Naive B cell (primary cell): Measurements from ENCODE around the gene SLC26A6. TPM values are rescaled to one million over a fixed set of nuclear protein-coding genes. Genes with fewer than 3 reads are reported as not detected.

ENCODE experiments used
- ATAC-seq, 2 donors: fragments of 150-1000 bp; cut with Tn5 transposase; 2 replicates each; pipeline ENCODE4 v1.10.0; 2021; ENCODE audit warnings: low read depth in 2 of 2, mild to moderate bottlenecking in 2 of 2, moderate library complexity in 2 of 2
- DNase-seq: peaks from one replicate; pipeline ENCODE4 v3.0.0; 2022
- H3K27ac Mint-ChIP-seq, 6 donors: one replicate each; pipeline ENCODE4 v1.8.0; 2020 to 2022; ENCODE audit warnings: mild to moderate bottlenecking in 6 of 6, mixed read lengths in 6 of 6, moderate library complexity in 5 of 6, inconsistent platforms in 2 of 6
- H3K27me3 Mint-ChIP-seq, 3 donors: one replicate each; pipeline ENCODE4 v1.8.0; 2021 to 2022; ENCODE audit warnings: mixed read lengths in 3 of 3, mild to moderate bottlenecking in 1 of 3
- H3K36me3 Mint-ChIP-seq, 2 donors: one replicate each; pipeline ENCODE4 v1.8.0; 2020 to 2022; ENCODE audit warnings: mixed read lengths in 2 of 2, inconsistent platforms in 1 of 2, mild to moderate bottlenecking in 1 of 2
- H3K4me1 Mint-ChIP-seq, 3 donors: one replicate each; pipeline ENCODE4 v1.8.0; 2020 to 2022; ENCODE audit warnings: mixed read lengths in 3 of 3, inconsistent platforms in 1 of 3, mild to moderate bottlenecking in 1 of 3, moderate library complexity in 1 of 3
- H3K4me3 Mint-ChIP-seq, 8 donors: one replicate each; pipeline ENCODE4 v1.8.0; 2020 to 2022; ENCODE audit warnings: mild to moderate bottlenecking in 8 of 8, mixed read lengths in 8 of 8, moderate library complexity in 8 of 8, inconsistent platforms in 2 of 8
- H3K9me3 Mint-ChIP-seq, 7 donors: one replicate each; pipeline ENCODE4 v1.8.0; 2020 to 2022; ENCODE audit warnings: mixed read lengths in 7 of 7, mild to moderate bottlenecking in 5 of 7, inconsistent platforms in 2 of 7, moderate library complexity in 1 of 7
- polyA plus RNA-seq, 6 donors: library from polyadenylated mRNA; unstranded; fragments of 300-500 nt; fragmentation: Illumina TruSeq; gene quantifications; one replicate each; pipeline ENCODE4 v1.2.3, GENCODE V29; 2021; ENCODE audit warnings: low read depth in 6 of 6

The SLC26A6 gene
- polyA plus RNA-seq, 6 donors from 2014 or later = 0.25 to 1.7 (median 0.97) TPM; not detected in 1

DNA sequence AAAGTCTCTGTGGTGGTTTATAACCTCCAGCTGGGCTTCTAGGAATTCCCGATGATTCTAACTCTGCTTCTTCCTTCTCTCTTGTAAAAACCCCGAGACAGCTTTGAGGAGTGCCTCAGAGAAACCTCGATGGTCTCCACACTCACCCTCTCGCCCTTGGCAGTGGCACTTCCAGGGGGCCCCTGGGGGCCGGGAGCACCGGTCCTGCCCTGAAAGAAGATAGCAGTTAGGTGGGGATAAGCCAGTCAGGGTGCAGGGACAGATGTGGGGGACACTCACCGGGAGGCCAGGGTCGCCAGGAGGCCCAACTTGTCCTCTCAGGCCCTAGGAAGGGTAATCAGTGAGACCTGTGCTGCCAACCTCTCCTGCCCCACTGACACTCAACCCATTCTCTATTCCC is 49.9 kb downstream of the SLC26A6 start:
- no peaks in the 10 kb centered on the region for H3K9me3 Mint-ChIP-seq
- H3K27ac Mint-ChIP-seq = no peak overlapping the region
- no peak for ATAC-seq
- no peaks in the 10 kb centered on the region for H3K36me3 Mint-ChIP-seq
- H3K4me3 Mint-ChIP-seq = no peak overlapping the region
- no peaks in the 10 kb centered on the region for H3K4me1 Mint-ChIP-seq
- H3K27me3 Mint-ChIP-seq = peaks cover 8 to 44% (median 42%) of the 10 kb centered on the region in 3 donors
- no peak for DNase-seq

DNA sequence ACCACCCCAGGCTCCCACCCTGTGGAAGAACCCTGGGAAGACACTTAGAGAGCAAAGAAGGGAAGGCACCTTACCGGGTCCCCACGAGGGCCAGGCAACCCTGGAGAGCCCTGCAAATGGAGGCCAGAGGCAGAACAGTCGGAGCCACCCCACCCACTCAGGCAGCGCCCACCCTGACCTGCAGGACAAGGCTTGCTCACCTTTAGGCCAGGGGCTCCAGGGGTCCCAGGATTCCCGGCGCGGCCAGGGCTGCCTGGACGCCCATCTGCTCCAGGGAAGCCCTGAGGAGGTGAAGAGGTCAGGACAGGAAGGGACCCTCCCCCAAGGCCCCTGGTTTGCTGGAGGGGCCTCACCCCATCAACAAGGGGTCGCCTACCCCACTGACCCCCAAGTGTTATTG is 50.4 kb downstream of the SLC26A6 start:
- no peaks in the 10 kb centered on the region for H3K4me1 Mint-ChIP-seq
- no peak for ATAC-seq

DNA sequence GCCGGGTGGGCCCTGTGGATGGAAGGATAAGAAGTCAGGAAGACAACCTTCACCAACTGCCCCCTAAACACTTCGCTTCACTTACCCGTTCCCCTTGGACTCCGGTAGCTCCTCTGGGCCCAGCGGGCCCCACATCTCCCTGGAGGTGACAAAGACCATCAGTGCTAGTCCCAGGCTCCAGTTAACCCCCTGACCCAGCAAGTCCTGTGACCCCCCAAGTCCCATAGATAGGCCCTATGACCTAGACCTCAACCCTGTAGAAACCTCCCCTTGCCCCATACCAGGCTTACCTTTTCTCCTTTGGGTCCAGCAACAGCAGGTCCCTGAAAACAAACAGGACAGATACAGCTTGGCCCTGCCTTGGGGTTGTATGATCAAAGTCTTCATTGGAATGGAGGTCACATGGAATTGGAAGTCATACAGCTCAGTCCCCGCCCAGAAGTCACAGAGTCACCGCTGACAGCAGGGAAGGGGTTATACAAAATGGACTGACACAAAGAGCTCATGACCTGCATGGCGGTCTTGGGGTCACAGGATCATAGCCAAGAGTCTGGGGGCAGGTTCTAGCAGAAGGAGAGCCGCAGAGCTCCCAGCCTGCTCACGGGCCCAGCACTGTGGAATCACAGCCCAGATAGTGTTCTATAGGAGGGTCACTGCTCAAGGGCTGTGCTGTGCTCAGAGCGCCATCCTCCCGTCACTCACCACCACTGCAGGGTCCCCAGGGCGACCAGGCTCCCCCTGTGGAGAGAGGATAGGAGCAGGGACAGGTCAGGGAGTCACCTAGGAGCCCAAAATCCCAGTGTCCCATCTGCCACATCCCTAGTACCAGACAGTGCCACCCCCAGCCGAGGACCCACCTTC is 53.4 kb downstream of the SLC26A6 start:
- no peaks in the 10 kb centered on the region for H3K9me3 Mint-ChIP-seq
- no peaks in the 10 kb centered on the region for H3K36me3 Mint-ChIP-seq
- H3K27me3 Mint-ChIP-seq = peaks cover 4 to 10% (median 6%) of the 10 kb centered on the region in 3 donors
- H3K27ac Mint-ChIP-seq = peak overlapping the region in 1 of 6 donors; percentile 29
- no peak for DNase-seq
- H3K4me1 Mint-ChIP-seq = no peaks in the 10 kb centered on the region
- H3K4me3 Mint-ChIP-seq = no peak overlapping the region
- ATAC-seq = no peak

More for the DNA sequence above, 50.4 kb downstream of the SLC26A6 start:
- DNase-seq = no peak
- Mint-ChIP-seq H3K27ac (peak overlapping the region in 1 of 6 donors; percentile 49), H3K36me3 (no peaks in the 10 kb centered on the region), H3K27me3 (peaks cover 8 to 39% (median 36%) of the 10 kb centered on the region in 3 donors), H3K4me3 (no peak overlapping the region), H3K9me3 (no peaks in the 10 kb centered on the region)

DNA sequence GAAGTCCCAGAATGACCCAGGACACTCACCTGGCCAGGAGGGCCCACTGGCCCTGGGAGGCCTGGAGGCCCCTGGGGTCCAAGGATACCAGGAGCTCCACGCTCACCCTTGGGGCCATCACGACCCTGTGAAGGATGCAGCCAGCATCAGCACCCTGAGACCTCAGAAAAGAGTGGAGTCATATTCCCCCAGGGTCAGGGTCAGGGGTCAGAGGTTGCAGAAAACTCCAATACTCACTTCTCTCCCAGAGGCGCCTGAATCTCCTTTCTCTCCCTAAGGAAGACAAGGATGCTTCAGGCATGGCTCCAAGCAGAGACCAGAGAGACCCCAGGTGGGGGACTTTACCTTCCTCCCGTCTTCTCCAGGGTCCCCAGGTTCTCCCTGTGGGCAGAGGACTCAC is 58.6 kb downstream of the SLC26A6 start:
- Mint-ChIP-seq H3K4me1 (no peaks in the 10 kb centered on the region), H3K27me3 (no peaks in the 10 kb centered on the region), H3K27ac (no peak overlapping the region), H3K36me3 (no peaks in the 10 kb centered on the region), H3K4me3 (no peak overlapping the region), H3K9me3 (no peaks in the 10 kb centered on the region)
- DNase-seq = no peak
- ATAC-seq = no peak

Other genes starting within 250 kb of the SLC26A6 start
- under 1 TPM in 2 of 6 donors, not detected in 4; 0.03 to 0.37 TPM for gene PLXNB1, start 205.4 kb downstream of the SLC26A6 start, polyA plus RNA-seq
- gene CCDC51, start 195.3 kb downstream of the SLC26A6 start, polyA plus RNA-seq = 10 to 100 TPM in 3 of 6 donors, 1 to 10 TPM in 3; 4.1 to 14.8 (median 9.5) TPM
- 100 to 1,000 TPM; 433 to 593 (median 531) TPM for gene TMA7, start 195.2 kb downstream of the SLC26A6 start, polyA plus RNA-seq
- 10 to 100 TPM in 1 of 6 donors, 1 to 10 TPM in 5; 7.4 to 11.9 (median 7.7) TPM for gene ATRIP, start 188.7 kb downstream of the SLC26A6 start, polyA plus RNA-seq
- 100 to 1,000 TPM; 393 to 571 (median 442) TPM for gene SHISA5, start 131.3 kb downstream of the SLC26A6 start, polyA plus RNA-seq
- 1 to 10 TPM in 1 of 6 donors, under 1 TPM in 4, not detected in 1; 0.60 to 1.7 (median 0.73) TPM for gene PFKFB4, start 78.7 kb downstream of the SLC26A6 start, polyA plus RNA-seq
- not detected for gene UCN2, start 71.7 kb downstream of the SLC26A6 start, polyA plus RNA-seq
- not detected for gene COL7A1, start 40.1 kb downstream of the SLC26A6 start, polyA plus RNA-seq
- gene UQCRC1, start 25.8 kb downstream of the SLC26A6 start, polyA plus RNA-seq = 100 to 1,000 TPM; 152 to 385 (median 155) TPM
- gene TMEM89, start 13.7 kb downstream of the SLC26A6 start, polyA plus RNA-seq = not detected
- under 1 TPM in 1 of 6 donors, not detected in 5; 0.28 TPM for gene CELSR3, start 27.4 kb upstream of the SLC26A6 start, polyA plus RNA-seq
- gene NCKIPSD, start 50.5 kb upstream of the SLC26A6 start, polyA plus RNA-seq = 10 to 100 TPM in 1 of 6 donors, 1 to 10 TPM in 5; 3.3 to 11.2 (median 4.9) TPM
- 10 to 100 TPM; 53.6 to 96.9 (median 68.7) TPM for gene IP6K2, start 81.8 kb upstream of the SLC26A6 start, polyA plus RNA-seq
- gene PRKAR2A, start 212.4 kb upstream of the SLC26A6 start, polyA plus RNA-seq = 10 to 100 TPM in 1 of 6 donors, 1 to 10 TPM in 5; 6.8 to 11.3 (median 9.2) TPM